ENCODE data around the gene MRPL58. TPM values are rescaled to one million over a fixed set of nuclear protein-coding genes. Genes with fewer than 3 reads are reported as not detected.
A peak's percentile ranks its signal among the peaks of the same experiment; 100 is the strongest.

The MRPL58 gene
- total RNA-seq, 1 donor from 2014 or later: 52.8 TPM

DNA sequence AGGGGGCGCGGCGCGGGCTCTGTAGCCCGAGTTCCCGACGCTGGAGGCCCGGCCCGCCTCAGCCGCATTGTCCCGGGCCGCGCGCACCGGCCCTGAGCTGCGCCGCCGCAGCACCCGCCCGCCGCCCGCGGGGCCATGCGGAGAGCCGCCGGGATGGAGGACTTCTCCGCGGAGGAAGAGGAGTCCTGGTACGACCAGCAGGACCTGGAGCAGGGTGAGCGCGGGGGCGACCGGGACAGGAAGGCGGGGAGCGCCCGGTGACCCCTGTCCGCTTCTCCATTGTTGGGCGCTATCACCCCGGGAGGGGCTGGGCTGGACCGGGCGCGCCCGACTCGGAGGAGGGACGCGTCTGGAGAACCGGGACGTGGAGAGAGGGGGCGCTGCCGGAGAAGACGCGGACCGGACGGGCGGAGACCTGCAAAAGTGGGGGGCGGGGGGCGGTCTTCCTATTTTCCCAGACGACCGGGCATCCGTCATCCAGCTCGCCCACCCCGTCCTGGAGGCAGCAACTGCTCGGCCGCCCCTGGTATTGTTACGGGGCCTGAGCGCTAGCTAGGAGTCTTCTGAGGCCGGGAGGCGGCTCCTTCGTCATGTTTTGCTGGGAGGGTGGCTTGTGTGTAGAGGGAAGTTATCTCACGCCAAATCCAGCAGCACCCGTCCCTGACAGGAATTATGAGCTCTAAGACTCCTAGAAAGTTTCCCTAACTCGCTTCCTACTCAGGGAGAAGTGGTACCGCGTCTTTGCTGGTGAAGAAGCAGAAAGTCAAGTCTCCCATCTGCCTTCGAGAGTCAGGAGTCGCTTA, 24.4 kb upstream of the MRPL58 start:
- peak overlapping the region; percentile 74 for H3K27ac Mint-ChIP-seq
- TF ChIP-seq EZH2 (IDR thresholded peaks at IDR 0.05) (no peak), EZH2phosphoT487 (IDR thresholded peaks at IDR 0.05) (no peak)
- TF ChIP-seq, protein P1, sequence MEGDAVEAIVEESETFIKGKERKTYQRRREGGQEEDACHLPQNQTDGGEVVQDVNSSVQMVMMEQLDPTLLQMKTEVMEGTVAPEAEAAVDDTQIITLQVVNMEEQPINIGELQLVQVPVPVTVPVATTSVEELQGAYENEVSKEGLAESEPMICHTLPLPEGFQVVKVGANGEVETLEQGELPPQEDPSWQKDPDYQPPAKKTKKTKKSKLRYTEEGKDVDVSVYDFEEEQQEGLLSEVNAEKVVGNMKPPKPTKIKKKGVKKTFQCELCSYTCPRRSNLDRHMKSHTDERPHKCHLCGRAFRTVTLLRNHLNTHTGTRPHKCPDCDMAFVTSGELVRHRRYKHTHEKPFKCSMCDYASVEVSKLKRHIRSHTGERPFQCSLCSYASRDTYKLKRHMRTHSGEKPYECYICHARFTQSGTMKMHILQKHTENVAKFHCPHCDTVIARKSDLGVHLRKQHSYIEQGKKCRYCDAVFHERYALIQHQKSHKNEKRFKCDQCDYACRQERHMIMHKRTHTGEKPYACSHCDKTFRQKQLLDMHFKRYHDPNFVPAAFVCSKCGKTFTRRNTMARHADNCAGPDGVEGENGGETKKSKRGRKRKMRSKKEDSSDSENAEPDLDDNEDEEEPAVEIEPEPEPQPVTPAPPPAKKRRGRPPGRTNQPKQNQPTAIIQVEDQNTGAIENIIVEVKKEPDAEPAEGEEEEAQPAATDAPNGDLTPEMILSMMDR (IDR thresholded peaks at IDR 0.05): peak; percentile 41
- Histone ChIP-seq H3K79me2 (ENCODE audit: low read depth) (peaks cover 27% of the 10 kb centered on the region), H3K9ac (peak overlapping the region; percentile 33), H3K4me1 (peaks cover 5% of the 10 kb centered on the region), H2AFZ (replicated peaks) (peak overlapping the region; percentile 48), H3K27ac (peak overlapping the region; percentile 40), H3K4me2 (peak overlapping the region; percentile 80), H3K27me3 (no peaks in the 10 kb centered on the region), H3F3A (ENCODE audit: low read depth) (peaks cover 11% of the 10 kb centered on the region), H4K20me1 (ENCODE audit: low read depth) (peaks cover 20% of the 10 kb centered on the region), H3K4me3 (peak overlapping the region; percentile 98), H3K9me3 (ENCODE audit: low read depth) (no peaks in the 10 kb centered on the region), H3K36me3 (no peaks in the 10 kb centered on the region)
- H3K27me3 Mint-ChIP-seq (ENCODE audit: insufficient read depth, low read depth): peaks cover 5% of the 10 kb centered on the region
- H3K9me3 Mint-ChIP-seq: no peaks in the 10 kb centered on the region
- DNase-seq (ENCODE audit: low spot score): peak; percentile 88
- peak overlapping the region; percentile 92 for H3K4me3 Mint-ChIP-seq
- peaks cover 14% of the 10 kb centered on the region for H3K4me1 Mint-ChIP-seq
- peaks cover 4% of the 10 kb centered on the region for H3K36me3 Mint-ChIP-seq

DNA sequence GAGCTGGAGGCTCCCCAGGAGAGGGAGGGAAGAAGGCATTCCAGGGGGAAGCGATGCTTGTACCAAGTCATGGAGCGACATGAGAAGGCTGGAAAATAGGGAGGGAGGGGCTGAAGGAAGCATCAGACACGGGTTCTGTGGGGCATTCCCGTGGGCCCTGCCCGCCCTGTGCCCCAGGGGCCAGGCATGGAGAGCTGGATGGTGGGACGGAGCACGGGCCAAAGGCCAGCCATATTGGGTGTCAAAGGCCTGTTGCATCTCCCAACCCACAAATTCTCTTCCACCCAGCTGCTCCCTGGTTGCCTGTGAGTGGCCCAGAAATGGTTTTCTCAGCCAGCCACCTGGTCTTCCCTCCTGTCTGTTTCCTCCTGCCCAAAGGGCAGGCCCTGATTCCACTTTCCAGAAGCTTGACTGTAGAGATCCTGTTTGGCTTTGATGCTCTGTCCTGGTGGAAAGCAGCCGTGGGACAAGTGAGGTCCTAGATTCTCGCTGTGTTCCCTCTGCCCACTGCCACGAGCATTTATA, 21.8 kb upstream of the MRPL58 start:
- H3K27ac Mint-ChIP-seq: no peak overlapping the region
- H3K9me3 Mint-ChIP-seq: no peaks in the 10 kb centered on the region
- peaks cover 5% of the 10 kb centered on the region for H3K4me1 ChIP-seq
- peaks cover 5% of the 10 kb centered on the region for H3K27me3 Mint-ChIP-seq (ENCODE audit: insufficient read depth, low read depth)
- no peak overlapping the region for H3K9ac ChIP-seq
- H3K4me1 Mint-ChIP-seq: peaks cover 14% of the 10 kb centered on the region
- no peak overlapping the region for H3K4me3 ChIP-seq
- TF ChIP-seq, protein P1 (IDR thresholded peaks at IDR 0.05): no peak
- no peak for TF ChIP-seq EZH2phosphoT487 (IDR thresholded peaks at IDR 0.05)
- no peaks in the 10 kb centered on the region for H3K27me3 ChIP-seq
- no peaks in the 10 kb centered on the region for H3K36me3 ChIP-seq
- H3F3A ChIP-seq (ENCODE audit: low read depth): peaks cover 11% of the 10 kb centered on the region
- H3K9me3 ChIP-seq (ENCODE audit: low read depth): no peaks in the 10 kb centered on the region
- H4K20me1 ChIP-seq (ENCODE audit: low read depth): peaks cover 20% of the 10 kb centered on the region
- H3K36me3 Mint-ChIP-seq: peaks cover 4% of the 10 kb centered on the region
- peak overlapping the region; percentile 50 for H3K4me3 Mint-ChIP-seq
- peaks cover 27% of the 10 kb centered on the region for H3K79me2 ChIP-seq (ENCODE audit: low read depth)
- no peak for DNase-seq (ENCODE audit: low spot score)
- H2AFZ ChIP-seq (replicated peaks): no peak overlapping the region
- H3K4me2 ChIP-seq: no peak overlapping the region
- H3K27ac ChIP-seq: no peak overlapping the region

DNA sequence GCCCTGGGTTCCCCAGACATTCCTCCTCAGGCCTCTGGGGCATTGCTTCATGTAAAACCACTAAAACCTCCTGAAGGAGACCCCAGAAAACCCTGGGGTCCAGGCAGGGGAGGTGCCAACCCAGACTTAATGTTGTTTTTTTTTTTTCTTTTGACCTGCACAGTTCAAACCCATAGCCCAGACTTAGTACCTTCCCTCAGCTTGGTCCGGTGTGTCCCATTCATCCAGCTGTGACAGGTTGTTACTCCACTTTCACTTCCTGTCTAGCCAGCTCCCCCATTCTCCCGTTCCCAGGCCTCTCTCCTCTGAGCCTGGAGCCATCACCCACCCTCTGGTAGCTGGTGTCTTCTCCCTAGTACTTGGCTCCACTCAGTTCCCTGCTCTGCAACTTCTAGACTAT, 20.2 kb upstream of the MRPL58 start:
- Histone ChIP-seq H3K9ac (no peak overlapping the region), H3K27me3 (no peaks in the 10 kb centered on the region), H3K79me2 (ENCODE audit: low read depth) (peaks cover 27% of the 10 kb centered on the region), H3F3A (ENCODE audit: low read depth) (peaks cover under 1% of the 10 kb centered on the region), H3K36me3 (no peaks in the 10 kb centered on the region), H3K9me3 (ENCODE audit: low read depth) (no peaks in the 10 kb centered on the region), H4K20me1 (ENCODE audit: low read depth) (peaks cover 20% of the 10 kb centered on the region), H3K27ac (no peak overlapping the region), H3K4me3 (no peak overlapping the region), H2AFZ (replicated peaks) (no peak overlapping the region), H3K4me1 (peaks cover 5% of the 10 kb centered on the region), H3K4me2 (no peak overlapping the region)
- peaks cover 5% of the 10 kb centered on the region for H3K36me3 Mint-ChIP-seq
- no peak overlapping the region for H3K27ac Mint-ChIP-seq
- H3K4me3 Mint-ChIP-seq: no peak overlapping the region
- TF ChIP-seq, protein P1 (IDR thresholded peaks at IDR 0.05): no peak
- no peak for TF ChIP-seq EZH2phosphoT487 (IDR thresholded peaks at IDR 0.05)
- TF ChIP-seq EZH2 (IDR thresholded peaks at IDR 0.05): no peak
- peaks cover 3% of the 10 kb centered on the region for H3K27me3 Mint-ChIP-seq (ENCODE audit: insufficient read depth, low read depth)
- DNase-seq (ENCODE audit: low spot score): no peak
- no peaks in the 10 kb centered on the region for H3K9me3 Mint-ChIP-seq
- H3K4me1 Mint-ChIP-seq: peaks cover 12% of the 10 kb centered on the region
